ENCODE results near the gene FBLN5.

GRCh38 chr14:91858536-91859275, 88.8 kb downstream of the FBLN5 start:
- TF ChIP-seq CTCF (IDR thresholded peaks at IDR 0.05; ENCODE audit: poor library complexity): no peak
- no peak for TF ChIP-seq EZH2 (IDR thresholded peaks at IDR 0.05; ENCODE audit: borderline replicate concordance)

Measured in hepatocyte (in vitro differentiated cells).